GM18505 (cell line): ENCODE data around the gene CDHR5.
"Not testable (repeated sequence)": the region's sequence is repeated elsewhere in the genome, so short reads cannot be mapped to it uniquely, and the experiment has no call there.

Source experiments
- ATAC-seq: cut with Tn5 transposase; IDR thresholded peaks from one replicate; pipeline ENCODE4 v1.9.1; 2021; ENCODE audit not compliant: unreplicated experiment
- POLR2A ChIP-seq: IDR thresholded peaks from 4 replicates; pipeline ENCODE4 v1.6.1; 2011; ENCODE audit warnings: borderline replicate concordance; ENCODE audit not compliant: insufficient read depth, insufficient read length; ENCODE audit errors: extremely low read depth

CDHR5 gene

GRCh38 chr11:655036-655726 lies 30.4 kb upstream of the CDHR5 start:
- no peak for TF ChIP-seq POLR2A
- no peak for ATAC-seq

- not testable (repeated sequence) for ATAC-seq
Measured at GRCh38 chr11:654444-654843, 29.7 kb upstream of the CDHR5 start.

GRCh38 chr11:653837-654236 lies 29.1 kb upstream of the CDHR5 start:
- TF ChIP-seq POLR2A = no peak
- no peak for ATAC-seq

GRCh38 chr11:653136-653535 lies 28.4 kb upstream of the CDHR5 start:
- ATAC-seq = not testable (repeated sequence)

- ATAC-seq = no peak
- no peak for TF ChIP-seq POLR2A
Measured at GRCh38 chr11:650482-650881, 25.7 kb upstream of the CDHR5 start.

GRCh38 chr11:647672-648158 lies 23.0 kb upstream of the CDHR5 start:
- not testable (repeated sequence) for ATAC-seq

- no peak for ATAC-seq
- TF ChIP-seq POLR2A = no peak
Measured at GRCh38 chr11:646214-646613, 21.5 kb upstream of the CDHR5 start.

- ATAC-seq = no peak
- TF ChIP-seq POLR2A = no peak
Measured at GRCh38 chr11:645536-645935, 20.8 kb upstream of the CDHR5 start.

GRCh38 chr11:643849-644738 lies 19.3 kb upstream of the CDHR5 start:
- no peak for ATAC-seq
- TF ChIP-seq POLR2A = no peak

GRCh38 chr11:643366-643765 lies 18.6 kb upstream of the CDHR5 start:
- no peak for TF ChIP-seq POLR2A
- ATAC-seq = no peak

- no peak for TF ChIP-seq POLR2A
- ATAC-seq = no peak
Measured at GRCh38 chr11:641806-642370, 17.1 kb upstream of the CDHR5 start.

- no peak for TF ChIP-seq POLR2A
Measured at GRCh38 chr11:640021-640706, 15.4 kb upstream of the CDHR5 start.

GRCh38 chr11:639332-639955 lies 14.7 kb upstream of the CDHR5 start:
- TF ChIP-seq POLR2A = no peak
- ATAC-seq = no peak

More at GRCh38 chr11:640021-640706, 15.4 kb upstream of the CDHR5 start:
- ATAC-seq = no peak
